Stimulated activated CD4-positive, alpha-beta T cell treated with anti-CD3 and anti-CD28 coated beads, TNF-alpha, amount 100 ng/mL, for 24 hours (primary cell): ENCODE measurements around the gene TTC3.
"Not testable (repeated sequence)": the region's sequence is repeated elsewhere in the genome, so short reads cannot be mapped to it uniquely, and the experiment has no call there.

ENCODE experiments used
- DNase-seq, 3 experiments: peaks; one replicate each; pipeline ENCODE4 v3.0.0-alpha.2; 2020; ENCODE audit warnings: low read depth in 3 of 3

Gene TTC3

DNA sequence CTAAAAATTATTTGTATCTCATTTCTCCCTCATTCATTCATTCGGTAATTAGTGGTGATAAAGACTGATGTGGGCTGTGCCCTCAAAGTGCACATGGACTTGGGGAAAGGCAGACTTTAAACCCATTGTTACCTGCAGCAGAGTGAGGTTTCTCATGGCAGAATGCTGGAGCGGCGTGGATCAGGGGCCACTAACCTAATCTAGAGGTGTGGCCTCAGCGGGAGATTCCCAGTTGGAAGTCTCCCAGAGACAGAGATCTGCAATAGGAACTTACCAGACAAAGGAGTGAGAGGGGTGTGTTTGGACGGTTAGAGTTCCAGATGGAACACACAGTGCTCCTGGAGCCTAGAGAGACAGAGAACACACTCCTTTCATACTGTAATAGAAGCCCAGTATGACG lies 120.6 kb downstream of the TTC3 start:
- no peak for DNase-seq

DNA sequence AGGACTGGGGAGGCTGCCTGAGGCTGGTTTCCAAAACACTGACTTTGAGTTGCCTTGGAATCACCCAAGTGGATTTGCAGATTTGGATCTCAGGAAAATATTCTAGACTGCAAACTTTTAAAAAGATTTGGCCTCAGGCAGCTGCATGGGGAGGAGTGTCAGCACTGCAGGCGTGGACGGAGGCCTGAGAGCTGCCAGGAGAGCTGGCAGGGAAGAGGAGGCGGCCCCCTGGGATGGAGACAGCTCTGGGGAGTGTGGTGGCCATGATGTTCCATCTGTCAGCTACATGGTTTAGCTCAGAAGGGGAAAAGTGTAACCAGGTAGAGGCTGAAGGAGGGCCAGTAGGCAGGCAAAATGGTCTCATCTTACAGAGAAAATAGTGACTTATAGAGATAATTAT lies 122.0 kb downstream of the TTC3 start:
- no peak for DNase-seq

DNA sequence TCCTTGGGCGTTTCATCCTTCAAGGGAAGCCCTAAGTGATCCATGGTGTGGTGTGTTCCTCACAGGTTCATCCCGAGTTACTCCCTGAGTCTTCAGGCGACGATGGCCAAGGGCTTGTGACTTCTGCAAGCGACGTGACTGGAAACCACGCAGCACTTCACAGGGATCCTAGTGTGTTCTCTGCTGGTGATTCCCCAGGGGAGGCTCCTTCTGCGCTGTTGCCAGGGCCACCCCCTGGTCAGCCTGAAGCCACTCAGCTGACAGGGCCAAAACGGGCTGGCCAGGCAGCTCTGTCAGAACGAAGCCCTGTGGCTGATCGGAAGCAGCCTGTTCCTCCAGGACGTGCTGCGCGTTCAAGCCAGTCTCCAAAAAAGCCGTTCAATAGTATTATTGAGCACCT lies 122.6 kb downstream of the TTC3 start:
- DNase-seq: no peak

DNA sequence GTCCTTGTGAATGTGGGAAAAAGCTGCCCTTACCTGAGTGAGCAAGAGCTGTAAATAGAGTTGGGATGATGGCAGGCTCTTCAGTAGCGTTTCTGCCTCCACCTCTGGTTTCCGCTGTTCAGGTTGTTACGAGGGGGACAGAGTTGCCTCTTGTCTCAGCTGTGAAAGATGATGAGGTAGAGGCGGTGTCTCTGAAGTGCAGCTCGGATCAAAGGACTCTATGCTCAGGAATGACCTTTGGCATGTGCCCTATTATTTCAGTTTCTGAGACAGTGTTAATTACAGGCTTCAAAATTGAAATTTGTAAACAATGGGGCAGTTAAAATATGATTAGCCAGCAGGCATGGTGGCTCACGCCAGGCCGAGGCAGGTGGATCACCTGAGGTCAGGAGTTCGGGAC lies 123.8 kb downstream of the TTC3 start:
- DNase-seq: no peak

DNA sequence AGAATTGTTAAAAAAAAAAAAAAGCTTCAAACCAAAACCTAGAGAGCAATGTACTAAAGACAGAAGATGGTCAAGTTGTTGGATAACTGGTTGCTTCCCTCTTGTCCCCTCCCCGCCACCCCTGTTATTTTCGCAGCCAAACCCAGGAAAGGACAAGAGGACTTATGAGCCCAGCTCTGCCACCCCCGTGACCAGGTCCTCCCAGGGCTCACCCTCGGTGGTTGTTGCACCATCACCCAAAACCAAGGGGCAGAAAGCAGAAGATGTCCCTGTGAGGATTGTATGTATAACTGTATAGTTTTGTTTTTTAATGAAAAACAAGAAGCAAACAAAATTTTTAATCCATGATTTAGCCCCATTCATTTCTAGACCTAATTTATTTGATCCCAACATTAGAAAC lies 124.7 kb downstream of the TTC3 start:
- DNase-seq: no peak

DNA sequence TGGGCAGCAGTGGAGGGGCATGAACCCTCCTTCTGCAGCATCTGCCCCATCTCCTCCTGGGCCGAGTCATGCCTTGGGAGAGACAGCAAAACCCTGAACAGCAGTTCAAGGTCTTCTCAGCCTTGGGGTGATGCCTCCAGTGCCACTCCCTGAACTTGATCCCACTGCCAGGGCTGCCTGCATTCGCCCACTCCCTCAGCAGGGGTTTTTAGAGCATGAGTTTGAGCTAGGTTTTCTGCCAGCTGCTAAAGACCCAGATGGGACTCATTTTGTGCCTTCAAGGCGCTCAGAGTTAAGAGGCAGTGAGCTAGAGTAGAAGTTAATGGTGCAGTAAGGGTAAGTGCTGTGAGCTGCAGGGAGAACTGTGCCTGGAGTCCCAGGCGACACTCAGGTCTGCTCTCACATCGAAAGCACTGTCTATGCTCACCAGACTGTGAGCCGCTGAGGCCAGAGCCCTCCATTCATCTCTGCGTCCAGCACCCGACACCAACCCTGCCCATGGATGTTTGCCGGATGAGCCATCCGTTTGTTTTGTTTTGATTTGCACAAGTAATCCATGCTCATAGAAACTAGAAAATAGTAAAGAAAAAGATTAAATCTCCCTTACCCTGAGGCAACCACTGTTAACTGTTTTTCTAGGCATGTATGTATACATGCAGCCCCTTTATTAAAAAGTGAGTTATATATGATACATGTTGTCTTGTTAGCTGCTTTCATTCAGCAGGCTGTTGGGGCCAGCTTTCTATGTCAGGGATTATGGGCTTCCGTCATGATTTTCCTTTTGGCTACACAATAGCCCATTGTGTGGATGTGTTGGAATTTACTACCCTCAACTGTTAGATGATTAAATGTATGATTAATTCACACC lies 126.2 kb downstream of the TTC3 start:
- DNase-seq: no peak

DNA sequence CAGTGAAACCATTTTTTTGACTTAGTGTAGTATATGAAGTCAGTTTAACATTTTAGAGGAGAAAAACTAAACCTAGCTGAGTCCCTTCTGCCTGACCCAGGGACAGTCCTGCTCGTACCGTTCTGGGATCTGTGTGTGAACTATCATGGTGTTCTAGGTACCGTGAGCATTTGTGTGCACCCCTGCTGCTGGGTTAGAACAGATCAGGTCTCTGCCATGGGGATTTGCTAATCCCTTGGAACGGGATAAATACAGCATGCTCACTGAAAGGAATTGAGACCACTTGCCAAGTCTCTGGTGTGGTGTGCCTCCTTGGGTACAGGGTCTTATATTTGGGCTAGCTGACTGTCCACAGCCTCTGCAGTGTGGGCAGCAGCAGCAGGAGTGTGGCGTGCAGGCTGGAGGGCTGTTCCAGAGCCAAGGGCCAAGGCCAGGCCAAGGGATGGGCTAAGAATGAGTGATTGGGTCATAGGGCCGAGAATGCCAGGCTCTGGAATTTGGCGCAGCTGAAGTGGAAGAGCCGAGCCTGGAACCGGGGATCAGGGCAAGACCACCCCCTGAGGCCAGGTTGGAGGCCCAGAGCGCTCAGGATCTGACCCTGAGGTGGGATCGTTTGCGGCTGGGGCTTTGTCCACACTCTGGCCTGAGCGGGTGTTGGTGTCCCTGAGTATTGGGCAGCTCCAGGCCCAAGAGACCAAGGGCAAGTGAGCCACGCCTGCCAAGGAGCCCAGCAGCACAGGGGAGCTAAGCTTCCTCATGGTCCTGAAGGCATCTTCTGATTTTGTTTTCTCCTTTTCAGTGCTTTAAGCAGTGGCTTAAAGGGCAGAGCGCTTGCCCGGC lies 127.8 kb downstream of the TTC3 start:
- no peak for DNase-seq

DNA sequence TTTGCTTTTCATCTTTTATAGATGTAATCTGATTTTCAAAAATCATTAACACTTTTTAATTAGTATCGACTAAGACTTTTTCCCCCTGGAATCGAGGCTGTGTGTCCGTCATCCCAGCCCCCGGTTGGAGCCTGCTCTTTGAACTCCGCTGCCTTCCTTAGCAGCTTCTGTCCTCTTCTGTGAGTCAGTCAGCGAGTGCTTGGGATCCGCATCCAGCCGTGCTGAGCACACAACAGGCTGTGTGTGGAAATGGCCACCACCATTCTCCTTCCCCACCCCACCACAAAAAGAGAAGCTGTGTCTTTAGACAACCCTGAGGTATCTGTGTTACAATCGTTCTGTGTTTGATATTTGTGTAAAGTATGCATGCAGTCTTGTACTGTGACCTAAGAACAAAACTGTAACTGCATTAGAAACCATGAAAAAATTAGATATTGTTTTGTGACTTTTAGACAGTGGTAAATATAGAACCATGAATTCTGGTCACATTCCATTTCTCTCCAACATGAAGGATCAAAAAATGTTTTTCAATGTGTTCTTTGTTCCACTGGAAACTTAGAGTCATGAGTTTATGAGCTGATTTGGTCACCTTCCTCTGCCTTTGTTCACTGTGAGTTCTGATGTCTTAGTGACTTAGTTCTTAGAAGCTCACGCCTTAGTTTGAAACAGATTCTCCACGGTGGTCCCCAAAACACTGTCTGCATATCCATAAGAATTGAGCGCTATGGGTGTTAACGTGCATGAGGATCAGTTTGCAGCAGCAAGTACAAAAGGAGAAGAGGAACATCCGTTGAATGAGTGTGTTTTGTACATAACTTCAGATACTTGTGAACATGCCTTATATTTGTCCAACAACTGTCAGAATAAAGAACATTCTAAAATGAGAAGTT lies 129.4 kb downstream of the TTC3 start:
- no peak for DNase-seq

DNA sequence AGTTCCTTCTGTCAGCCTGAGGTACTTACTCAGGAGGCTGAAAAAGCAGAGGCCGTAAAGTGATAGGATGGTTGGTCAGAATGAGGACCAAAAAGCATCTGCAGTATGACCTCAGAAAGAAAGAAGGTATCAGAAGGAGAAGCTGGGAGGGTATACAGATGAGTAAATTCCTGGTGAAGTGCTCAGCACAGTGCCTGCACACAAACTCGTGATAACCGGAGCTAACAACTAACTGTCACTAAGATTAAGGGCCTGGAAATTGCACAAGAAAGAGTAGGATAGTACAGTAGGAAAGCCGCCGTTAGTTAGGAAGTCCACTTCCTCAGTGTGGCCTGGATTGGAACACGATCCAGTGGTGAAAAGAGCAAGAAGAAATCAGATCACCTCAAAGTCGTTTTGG lies 131.5 kb downstream of the TTC3 start:
- DNase-seq: no peak

DNA sequence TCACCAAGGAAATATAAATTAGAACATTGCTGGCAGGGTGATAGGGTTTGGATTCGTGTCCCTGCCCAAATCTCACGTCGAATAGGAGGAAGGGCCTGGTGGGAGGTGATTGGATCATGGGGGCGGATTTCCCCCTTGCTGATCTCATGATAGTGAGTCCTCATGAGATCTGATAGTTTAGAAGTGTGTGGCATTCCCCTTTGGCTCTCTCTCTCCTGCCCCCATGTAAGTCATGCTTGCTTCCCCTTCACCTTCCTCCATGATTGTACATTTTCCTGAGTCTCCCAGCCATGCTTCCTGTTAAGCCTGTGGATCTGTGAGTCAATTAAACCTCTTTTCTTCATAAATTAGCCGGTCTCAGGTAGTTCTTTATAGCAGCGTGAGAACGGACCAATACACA lies 133.4 kb downstream of the TTC3 start:
- no peak for DNase-seq

DNA sequence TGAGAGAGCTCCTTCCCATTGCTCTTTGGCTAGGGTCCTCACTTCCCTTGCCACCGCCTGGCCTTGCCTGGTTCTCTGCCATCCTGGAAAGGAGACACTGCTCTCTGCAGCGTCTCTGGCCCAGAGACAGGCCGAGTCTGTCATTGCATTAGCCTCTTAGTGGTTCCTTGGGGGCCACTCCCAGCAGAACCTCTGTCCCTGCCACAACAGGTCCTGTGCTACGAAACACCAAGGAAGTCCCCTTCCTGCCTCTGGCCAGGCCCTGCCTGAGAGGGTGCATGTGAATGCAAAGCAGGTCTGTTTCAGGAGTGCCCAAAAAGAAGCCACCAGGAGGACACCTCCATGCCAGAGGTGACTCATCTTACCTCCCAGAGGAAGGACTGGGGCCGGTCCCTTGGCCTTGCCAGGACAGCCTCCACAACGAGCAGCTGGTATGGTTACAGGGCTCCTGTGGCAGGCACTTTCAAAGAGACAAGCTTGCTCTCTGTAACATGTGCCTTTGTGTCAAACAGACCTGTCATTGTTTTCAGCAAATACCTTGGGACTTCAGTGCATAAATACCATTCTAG lies 134.5 kb downstream of the TTC3 start:
- no peak for DNase-seq

DNA sequence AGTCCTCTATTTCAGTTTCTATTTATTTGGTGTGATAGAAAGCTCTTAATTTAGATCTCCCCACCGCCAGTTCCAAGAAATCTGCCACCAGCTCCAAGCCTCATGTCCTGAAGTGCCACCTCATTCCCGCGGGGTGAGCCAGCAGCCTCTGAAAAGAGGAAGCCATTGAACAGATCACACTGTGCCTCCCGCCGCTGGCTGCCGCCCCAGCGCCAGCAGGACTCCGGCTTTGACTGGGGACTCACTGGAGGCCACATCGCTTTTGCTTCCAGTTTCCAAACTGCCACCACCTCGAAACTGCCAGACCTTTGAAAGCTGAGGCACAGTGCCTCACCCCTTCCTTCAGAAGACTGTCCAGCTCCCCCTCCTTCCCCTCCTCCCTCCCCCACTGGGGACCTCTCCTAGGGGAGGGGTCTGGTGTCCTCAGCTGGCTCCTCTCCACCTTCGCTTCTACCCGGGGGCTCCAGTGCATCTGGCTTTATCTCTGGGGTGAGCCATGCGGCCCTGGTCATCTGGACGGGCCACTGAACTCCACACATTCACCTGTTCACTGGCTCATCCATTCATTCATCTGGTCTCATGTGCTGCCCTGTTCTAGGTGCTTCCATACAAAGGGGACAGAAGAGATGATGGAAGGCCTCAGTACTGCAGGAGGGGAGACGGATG lies 135.1 kb downstream of the TTC3 start:
- DNase-seq: peak in 1 of 3 experiments; percentile 34

DNA sequence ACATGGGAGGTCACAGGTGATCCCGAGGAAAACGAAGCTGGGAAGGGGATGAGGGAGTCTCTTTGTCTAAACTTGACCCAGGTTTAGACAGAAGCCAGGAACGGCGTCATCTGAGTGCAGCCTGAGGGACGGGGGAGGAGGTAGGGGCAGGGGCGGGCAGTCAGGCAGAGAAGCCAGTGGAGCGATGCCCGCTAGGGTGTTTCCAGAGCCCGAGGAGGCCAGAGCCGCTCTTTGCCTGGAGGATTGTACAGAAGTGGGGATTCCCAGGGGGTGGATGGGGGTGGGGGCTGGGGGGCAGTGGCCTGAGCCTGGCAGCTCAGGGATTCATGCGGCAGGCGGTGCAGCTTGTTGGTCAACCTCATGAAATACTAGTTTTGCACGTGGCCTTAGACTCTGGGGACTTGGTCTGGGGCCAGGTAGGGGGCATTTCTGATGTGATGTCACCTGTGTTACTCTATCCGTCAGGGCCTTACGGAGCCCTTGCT lies 135.7 kb downstream of the TTC3 start:
- DNase-seq: no peak

DNA sequence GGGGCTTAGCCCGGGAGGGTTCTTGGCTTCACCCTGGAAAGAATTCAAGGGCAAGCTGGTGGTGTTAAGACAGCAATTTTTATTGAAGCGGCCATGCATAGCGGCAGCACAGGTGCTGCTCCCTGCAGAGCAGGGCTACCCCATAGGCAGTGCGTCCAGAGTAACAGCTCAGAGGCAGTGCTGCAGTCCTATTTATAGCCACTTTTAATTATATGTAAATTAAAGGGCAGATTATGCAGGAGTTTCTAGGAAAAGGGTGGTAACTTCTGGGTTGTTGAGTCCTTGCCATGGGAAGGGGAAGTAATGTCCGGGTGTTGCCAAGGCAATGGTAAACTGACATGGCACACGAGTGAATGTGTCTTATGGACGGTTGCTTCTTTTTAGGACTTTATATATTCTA lies 137.1 kb downstream of the TTC3 start:
- DNase-seq: no peak

DNA sequence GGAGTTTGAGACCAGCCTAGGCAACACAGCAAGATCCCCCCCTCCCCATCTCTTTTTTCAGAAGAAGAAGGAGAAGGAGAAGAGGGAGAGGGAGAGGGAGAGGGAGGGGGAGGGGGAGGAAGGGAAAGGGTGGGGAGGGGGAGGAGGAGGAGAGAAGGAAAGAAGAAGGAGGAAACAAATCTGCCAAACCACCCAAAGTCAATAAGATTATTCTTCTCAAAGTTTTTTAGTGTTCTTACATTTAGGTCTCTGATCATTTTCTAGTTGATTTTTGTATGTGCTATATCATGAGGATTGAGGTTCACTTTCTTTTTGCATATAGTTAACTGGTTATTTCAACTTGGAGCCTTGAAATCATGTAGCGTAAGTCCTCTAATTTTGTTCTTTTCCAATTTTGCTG lies 137.7 kb downstream of the TTC3 start:
- no peak for DNase-seq

DNA sequence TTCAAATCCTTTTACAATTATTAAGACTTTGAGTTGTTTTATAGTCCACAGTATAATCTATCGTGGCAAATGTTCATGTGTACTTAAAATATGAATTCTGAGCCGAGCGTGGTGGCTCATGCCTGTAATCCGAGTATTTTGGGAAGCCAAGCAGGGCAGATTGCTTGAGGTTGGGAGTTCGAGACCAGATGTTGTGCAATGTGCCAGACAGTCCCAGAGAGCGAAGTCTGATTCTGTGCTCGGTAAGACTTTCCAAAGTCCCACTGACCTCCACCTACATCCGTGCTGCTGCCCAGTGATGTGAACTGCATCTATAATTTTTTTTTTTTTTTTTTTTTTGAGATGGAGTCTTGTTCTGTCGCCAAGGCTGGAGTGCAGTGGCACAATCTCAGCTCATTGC lies 141.9 kb downstream of the TTC3 start:
- no peak for DNase-seq

DNA sequence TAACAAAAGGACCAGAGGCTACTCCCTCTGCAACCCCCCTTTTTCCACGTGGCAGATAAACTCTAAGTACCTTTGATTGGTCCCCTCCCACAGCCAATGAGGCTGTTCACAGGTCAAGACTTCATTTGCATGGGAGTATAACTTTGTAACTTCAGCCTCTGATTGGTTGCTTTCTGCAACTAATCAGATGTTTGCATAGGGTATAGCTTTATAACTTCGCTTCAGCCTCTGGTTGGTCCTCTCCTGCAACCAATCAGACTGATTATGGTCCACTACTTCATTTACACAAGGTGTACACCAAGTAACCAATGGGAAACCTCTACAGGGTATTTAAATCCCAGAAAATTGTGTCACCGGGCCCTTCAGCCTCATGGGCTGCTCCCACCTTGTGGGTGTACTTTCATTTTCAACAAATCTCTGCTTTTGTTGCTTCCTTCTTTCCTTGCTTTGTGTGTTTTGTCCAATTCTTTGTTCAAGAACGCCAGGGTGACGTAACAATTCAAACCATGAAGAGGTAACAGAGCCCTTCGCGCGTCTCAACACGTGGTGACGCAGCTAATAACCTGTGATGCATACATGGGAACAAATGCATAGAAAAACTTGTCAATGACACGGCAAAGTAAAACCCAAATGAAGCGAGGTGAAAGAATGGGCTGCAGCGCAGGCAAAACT lies 146.8 kb downstream of the TTC3 start:
- DNase-seq: no peak

DNA sequence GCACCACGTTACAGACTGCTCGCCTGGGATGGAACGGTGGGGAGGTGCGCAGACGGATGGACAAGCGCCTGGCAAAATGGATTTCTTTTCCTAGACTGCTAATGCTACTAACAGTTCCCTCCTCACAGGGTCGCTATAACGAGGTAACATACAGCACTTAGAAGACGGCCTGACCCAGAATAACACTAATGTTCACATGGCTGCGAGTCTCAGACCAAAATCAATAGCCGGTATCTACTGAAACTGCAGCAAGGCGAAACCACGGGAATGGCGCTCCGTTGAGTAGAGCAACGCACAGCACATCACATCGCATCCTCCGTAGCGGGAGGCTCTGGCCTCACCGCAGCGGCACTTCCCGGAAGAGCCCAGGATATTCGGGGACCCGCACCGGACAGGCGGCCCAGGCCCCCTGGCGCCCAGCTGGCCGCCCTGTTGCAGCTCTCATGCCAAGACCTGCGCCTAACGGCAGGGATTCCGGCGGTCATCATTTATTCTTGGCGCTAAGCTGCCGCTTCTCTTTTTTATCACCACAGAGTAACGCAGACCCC lies 147.5 kb downstream of the TTC3 start:
- no peak for DNase-seq

DNA sequence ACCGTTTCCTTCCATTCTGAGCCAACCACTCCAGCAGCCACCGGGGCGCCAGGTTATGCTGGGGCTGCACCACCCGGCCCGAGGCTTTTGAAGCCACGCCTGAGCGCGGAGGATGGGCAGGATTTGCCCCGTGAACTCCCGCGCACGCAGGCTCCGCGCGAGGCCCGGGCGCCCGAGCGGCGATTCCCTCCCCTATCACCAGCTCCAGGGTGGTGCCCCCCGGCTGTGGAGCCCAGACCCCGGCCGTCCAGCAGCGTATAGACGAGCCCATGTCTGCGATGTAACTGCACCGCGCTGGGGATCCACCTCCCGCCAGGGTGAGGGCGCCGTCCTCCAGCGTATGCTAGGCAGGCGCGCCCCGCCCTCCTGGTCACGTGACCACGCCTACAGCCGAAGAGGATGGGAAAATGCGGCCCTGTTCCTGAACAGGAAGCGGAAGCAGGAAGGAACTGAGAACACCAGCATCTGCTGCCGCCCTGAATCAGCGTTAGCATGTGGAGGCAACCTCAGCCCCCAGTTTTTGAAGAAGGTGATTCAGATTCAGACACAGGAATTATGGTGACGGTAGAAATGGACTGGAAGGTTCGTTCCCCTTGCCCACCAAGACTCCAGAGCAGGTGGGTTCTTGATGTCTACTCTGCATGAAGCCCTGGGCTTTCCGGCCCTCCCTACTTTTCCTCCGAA lies 148.1 kb downstream of the TTC3 start:
- DNase-seq: peak; percentile 92 to 97 (median 93)

DNA sequence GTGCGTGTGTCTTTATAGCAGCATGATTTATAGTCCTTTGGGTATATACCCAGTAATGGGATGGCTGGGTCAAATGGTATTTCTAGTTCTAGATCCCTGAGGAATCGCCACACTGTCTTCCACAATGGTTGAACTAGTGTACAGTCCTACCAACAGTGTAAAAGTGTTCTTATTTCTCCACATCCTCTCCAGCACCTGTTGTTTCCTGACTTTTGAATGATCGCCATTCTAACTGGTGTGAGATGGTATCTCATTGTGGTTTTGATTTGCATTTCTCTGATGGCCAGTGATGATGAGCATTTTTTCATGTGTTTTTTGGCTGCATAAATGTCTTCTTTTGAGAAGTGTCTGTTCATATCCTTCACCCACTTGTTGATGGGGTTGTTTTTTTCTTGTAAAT lies 149.2 kb downstream of the TTC3 start:
- DNase-seq: not testable (repeated sequence)
